T-cell (primary cell): ENCODE data around the gene SPACA5. TPM values are rescaled to one million over a fixed set of nuclear protein-coding genes. Genes with fewer than 3 reads are reported as not detected.

ENCODE experiments used
- ATAC-seq, 4 experiments: fragments of 200-7000 bp in 3 of 4; fragments of 150-1000 bp in 1 of 4; cut with Tn5 transposase; replicated peaks in 1 of 4; 1 replicate in 3 of 4; 2 replicates in 1 of 4; pipeline ENCODE4 v1.10.0; 2021; ENCODE audit warnings: moderate library complexity in 3 of 4, mild to moderate bottlenecking in 2 of 4, moderate number of reproducible peaks in 1 of 4
- CTCF ChIA-PET, 2 donors: fragments of 300-600 bp; sonication (Branson Sonifier 250); formaldehyde crosslinking; loops; one replicate each; lab custom pipeline; 2022; ENCODE audit warnings: antibody characterized with exemption in 2 of 2; lab: Charles Lee
- POLR2A ChIA-PET, 2 donors: fragments of 300-600 bp; sonication (Branson Sonifier 250); formaldehyde crosslinking; loops; one replicate each; lab custom pipeline; 2022; ENCODE audit warnings: antibody characterized with exemption in 2 of 2; lab: Charles Lee
- DNase-seq, 35 experiments: peaks; one replicate each; pipeline versions ENCODE4 v3.0.0 to v3.0.0-alpha.2; 2013 to 2023
- H3K27ac ChIP-seq: one replicate; pipeline ENCODE4 v1.5.1; 2013; ENCODE audit warnings: low read length
- H3K27me3 ChIP-seq, 2 experiments: replicated peaks in 1 of 2; 1 replicate in 1 of 2; 2 replicates in 1 of 2; pipeline versions ENCODE4 v1.6.1 to v1.7.0; 2013; ENCODE audit warnings: low read length in 1 of 2, mixed read lengths in 1 of 2; ENCODE audit not compliant: control insufficient read depth in 2 of 2, insufficient read depth in 2 of 2; ENCODE audit errors: extremely low read depth in 1 of 2
- H3K36me3 ChIP-seq, 2 donors: 1 replicate in 1 of 2; 2 replicates in 1 of 2; pipeline versions ENCODE4 v1.6.1 to v1.7.0; 2013; ENCODE audit warnings: low read length in 1 of 2; ENCODE audit not compliant: control insufficient read depth in 2 of 2, insufficient read depth in 1 of 2; ENCODE audit errors: extremely low read depth in 1 of 2
- H3K4me1 ChIP-seq, 2 experiments: 1 replicate in 1 of 2; 2 replicates in 1 of 2; pipeline versions ENCODE4 v1.6.1 to v1.7.0; 2013; ENCODE audit warnings: low read length in 2 of 2, mixed read lengths in 1 of 2; ENCODE audit not compliant: insufficient read depth in 2 of 2, control insufficient read depth in 1 of 2; ENCODE audit errors: extremely low read depth in 1 of 2
- H3K4me3 ChIP-seq, 2 donors: 1 replicate in 1 of 2; 2 replicates in 1 of 2; pipeline versions ENCODE4 v1.5.1 to v1.7.0; 2013; ENCODE audit warnings: mild to moderate bottlenecking in 2 of 2, low read length in 1 of 2, moderate library complexity in 1 of 2; ENCODE audit not compliant: control insufficient read depth in 1 of 2; ENCODE audit errors: extremely low read depth in 1 of 2
- H3K9me3 ChIP-seq: 2 replicates; pipeline ENCODE4 v1.7.0; 2013
- H3K27ac Mint-ChIP-seq, 2 donors: one replicate each; pipeline ENCODE4 v1.8.0; 2020 to 2021; ENCODE audit warnings: mild to moderate bottlenecking in 2 of 2, mixed read lengths in 2 of 2
- H3K27me3 Mint-ChIP-seq, 2 donors: one replicate each; pipeline ENCODE4 v1.8.0; 2021 to 2022; ENCODE audit warnings: mixed read lengths in 2 of 2
- H3K36me3 Mint-ChIP-seq: one replicate; pipeline ENCODE4 v1.8.0; 2021; ENCODE audit warnings: mixed read lengths
- H3K4me1 Mint-ChIP-seq, 3 donors: one replicate each; pipeline ENCODE4 v1.8.0; 2020 to 2022; ENCODE audit warnings: mixed read lengths in 3 of 3, mild to moderate bottlenecking in 1 of 3
- H3K4me3 Mint-ChIP-seq, 3 donors: one replicate each; pipeline ENCODE4 v1.8.0; 2020 to 2022; ENCODE audit warnings: mild to moderate bottlenecking in 3 of 3, mixed read lengths in 3 of 3, moderate library complexity in 3 of 3
- H3K9me3 Mint-ChIP-seq, 3 donors: one replicate each; pipeline ENCODE4 v1.8.0; 2020 to 2022; ENCODE audit warnings: mixed read lengths in 3 of 3
- WGBS: methylation state at CpG from one replicate; pipeline ENCODE4 v1.1.5; 2013; ENCODE audit warnings: missing lambda C conversion rate; ENCODE audit not compliant: insufficient coverage; 5-methylcytosine and 5-hydroxymethylcytosine counted together
- total RNA-seq, 35 experiments: library from RNA in 6 of 35; stranded (reverse) in 6 of 35; fragments of 120-200 nt in 1 of 35; gene quantifications; one replicate each; pipeline versions ENCODE4 v1.2.1 to v1.2.4 and lab custom pipeline; 2013 to 2026

Gene SPACA5
- total RNA-seq, 5 donors from 2014 or later (not counting 1 experiment from before 2014, with no cell fraction given) = not detected

DNA sequence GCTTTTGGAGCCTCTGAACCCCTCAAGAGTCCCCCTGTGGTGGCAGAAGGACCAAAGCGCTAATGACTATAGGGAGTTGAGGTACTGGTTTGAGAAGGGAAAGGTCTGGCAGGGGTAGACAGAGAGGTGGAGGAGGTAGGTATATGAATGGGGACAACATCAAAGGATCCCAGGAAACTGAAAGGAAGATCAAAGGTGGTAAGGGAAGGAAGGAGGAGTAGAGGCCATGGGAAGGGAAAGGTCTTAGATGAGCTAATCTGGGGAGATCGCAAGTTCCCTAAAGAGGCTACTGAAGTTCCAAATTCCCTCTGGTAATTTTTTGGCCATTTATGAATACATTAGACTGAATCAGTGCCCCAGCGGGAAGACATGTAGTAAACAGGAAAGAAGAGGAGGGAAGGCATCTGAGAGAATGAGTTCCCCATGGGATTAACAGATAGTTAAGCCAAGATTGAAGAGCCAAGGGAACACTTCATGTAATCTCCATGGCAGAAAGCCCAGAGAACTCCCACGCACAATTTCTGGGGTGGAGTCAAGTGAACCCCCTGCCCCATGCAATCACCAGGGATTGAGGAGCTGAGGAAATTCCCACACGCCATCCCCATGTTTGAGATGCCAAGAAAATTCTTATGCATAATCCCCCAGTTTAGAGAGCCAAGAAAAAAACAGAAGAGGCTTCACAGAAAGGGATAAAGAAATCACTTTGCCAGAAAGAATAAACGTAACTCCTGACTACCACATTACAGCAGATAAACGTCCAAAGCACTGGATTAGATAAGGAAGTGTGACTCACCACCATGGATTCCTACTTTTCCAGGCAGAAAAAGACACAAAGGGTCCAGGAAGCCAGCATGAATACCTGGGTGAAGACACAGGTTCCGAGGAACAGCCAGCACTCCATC is 38.9 kb downstream of the SPACA5 start:
- Mint-ChIP-seq H3K36me3 (peaks cover 11% of the 10 kb centered on the region), H3K9me3 (no peaks in the 10 kb centered on the region), H3K27ac (no peak overlapping the region), H3K4me1 (no peaks in the 10 kb centered on the region), H3K27me3 (peaks cover 0 to 22% of the 10 kb centered on the region in 2 donors), H3K4me3 (peak overlapping the region in 1 of 3 donors; percentile 6)
- Histone ChIP-seq H3K9me3 (no peaks in the 10 kb centered on the region), H3K36me3 (no peaks in the 10 kb centered on the region), H3K4me1 (no peaks in the 10 kb centered on the region), H3K27me3 (no peaks in the 10 kb centered on the region), H3K4me3 (no peak overlapping the region), H3K27ac (no peak overlapping the region)
- ATAC-seq (no peak), DNase-seq (no peak)
- ChIA-PET CTCF (no interaction called here), POLR2A (no interaction called here)
- 100% methylated on average over 1 of the region's 8 CpGs for WGBS

DNA sequence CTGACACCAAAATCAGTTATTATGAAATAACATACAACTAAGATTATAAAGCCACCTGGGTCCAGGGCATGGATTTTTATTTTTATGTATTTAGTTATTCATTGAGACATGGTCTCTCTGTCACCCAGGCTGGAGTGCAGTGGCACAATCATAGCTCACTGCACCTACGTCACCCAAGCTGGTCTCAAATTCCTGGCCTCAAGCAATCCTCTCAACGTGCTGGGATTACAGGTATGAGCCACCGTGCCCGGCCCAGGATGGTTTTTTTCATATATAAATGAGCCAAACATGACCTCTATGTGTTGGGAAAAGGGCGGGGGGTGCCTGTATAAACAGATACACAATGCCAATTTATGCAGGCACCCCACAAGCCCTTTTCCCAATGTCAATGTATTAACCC is 40.1 kb downstream of the SPACA5 start:
- H3K36me3 ChIP-seq = no peaks in the 10 kb centered on the region
- no peaks in the 10 kb centered on the region for H3K4me1 ChIP-seq
- no CpG with 5 or more reads among the region's 5 CpGs for WGBS
- ATAC-seq (no peak), DNase-seq (no peak)
- POLR2A ChIA-PET = no interaction called here
- H3K9me3 ChIP-seq = no peaks in the 10 kb centered on the region
- Mint-ChIP-seq H3K27me3 (peaks cover 0 to 22% of the 10 kb centered on the region in 2 donors), H3K4me1 (no peaks in the 10 kb centered on the region), H3K27ac (no peak overlapping the region), H3K4me3 (no peak overlapping the region), H3K36me3 (peaks cover 11% of the 10 kb centered on the region), H3K9me3 (no peaks in the 10 kb centered on the region)
- no peak overlapping the region for H3K27ac ChIP-seq
- H3K4me3 ChIP-seq = no peak overlapping the region
- CTCF ChIA-PET = no interaction called here
- H3K27me3 ChIP-seq = no peaks in the 10 kb centered on the region

DNA sequence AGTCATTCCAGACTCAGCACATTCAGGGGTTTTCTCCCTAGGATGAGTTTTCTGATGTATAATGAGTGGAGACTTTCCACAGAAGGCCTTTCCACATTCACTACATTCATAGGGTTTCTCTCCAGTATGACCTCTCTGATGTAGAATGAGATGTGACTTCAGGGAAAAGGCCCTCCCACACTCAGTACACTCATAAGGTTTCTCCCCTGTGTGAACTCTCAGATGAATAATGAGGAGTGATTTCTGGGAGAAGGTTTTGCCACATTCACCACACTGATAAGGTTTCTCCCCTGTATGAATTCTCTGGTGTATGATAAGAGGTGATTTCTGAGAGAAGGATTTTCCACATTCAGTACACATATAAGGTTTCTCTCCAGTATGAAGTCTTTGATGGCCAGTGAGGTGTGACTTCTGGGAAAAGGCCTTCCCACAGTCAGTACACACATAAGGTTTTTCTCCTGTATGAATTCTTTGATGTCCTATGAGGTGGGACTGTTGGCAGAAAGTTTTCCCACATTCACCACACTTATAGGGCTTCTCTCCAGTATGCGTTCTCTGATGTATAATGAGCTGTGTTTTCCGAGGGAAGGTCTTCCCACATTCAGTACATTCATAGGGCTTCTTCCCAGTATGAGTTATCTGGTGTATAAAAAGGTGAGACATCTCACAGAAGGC is 52.0 kb downstream of the SPACA5 start:
- WGBS = no CpG with 5 or more reads among the region's 2 CpGs
- Histone ChIP-seq H3K27me3 (no peaks in the 10 kb centered on the region), H3K36me3 (peaks cover 0 to 5% of the 10 kb centered on the region in 2 donors), H3K9me3 (peaks cover 8% of the 10 kb centered on the region), H3K4me3 (no peak overlapping the region), H3K27ac (no peak overlapping the region), H3K4me1 (no peaks in the 10 kb centered on the region)
- DNase-seq (no peak), ATAC-seq (no peak)
- peaks cover 8 to 12% (median 11%) of the 10 kb centered on the region in 3 donors for H3K9me3 Mint-ChIP-seq
- H3K27me3 Mint-ChIP-seq = peaks cover 0 to 8% of the 10 kb centered on the region in 2 donors
- peaks cover 44% of the 10 kb centered on the region for H3K36me3 Mint-ChIP-seq
- H3K4me3 Mint-ChIP-seq = no peak overlapping the region
- POLR2A ChIA-PET = no interaction called here
- CTCF ChIA-PET = no interaction called here
- H3K27ac Mint-ChIP-seq = no peak overlapping the region
- no peaks in the 10 kb centered on the region for H3K4me1 Mint-ChIP-seq

DNA sequence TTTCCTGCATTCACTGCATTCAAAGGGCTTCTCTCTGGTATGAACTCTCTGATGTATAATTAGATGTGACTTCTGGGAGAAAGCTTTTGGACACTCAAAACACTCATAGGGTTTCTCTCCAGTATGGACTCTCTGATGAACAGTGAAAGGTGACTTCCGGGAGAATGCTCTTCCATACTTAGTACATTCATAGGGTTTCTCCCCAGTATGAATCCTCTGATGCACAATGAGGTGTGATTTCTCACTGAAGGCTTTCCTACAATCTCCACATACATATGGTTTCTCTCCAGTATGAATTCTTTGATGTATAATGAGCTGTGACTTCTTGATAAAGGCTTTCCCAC is 52.5 kb downstream of the SPACA5 start:
- Mint-ChIP-seq H3K27ac (no peak overlapping the region), H3K4me3 (no peak overlapping the region), H3K4me1 (no peaks in the 10 kb centered on the region), H3K9me3 (peaks cover 8 to 12% (median 11%) of the 10 kb centered on the region in 3 donors), H3K27me3 (peaks cover 0 to 8% of the 10 kb centered on the region in 2 donors), H3K36me3 (peaks cover 44% of the 10 kb centered on the region)
- H3K4me3 ChIP-seq = no peak overlapping the region
- no peak for DNase-seq
- ChIA-PET POLR2A (no interaction called here), CTCF (no interaction called here)
- no peak for ATAC-seq
- H3K27ac ChIP-seq = no peak overlapping the region
- WGBS = no CpG with 5 or more reads among the region's 1 CpG
- H3K27me3 ChIP-seq = no peaks in the 10 kb centered on the region
- H3K9me3 ChIP-seq = peaks cover 8% of the 10 kb centered on the region
- H3K36me3 ChIP-seq = peaks cover 0 to 5% of the 10 kb centered on the region in 2 donors
- no peaks in the 10 kb centered on the region for H3K4me1 ChIP-seq

Other genes starting within 250 kb of the SPACA5 start
- gene ZNF81, start 170.1 kb upstream of the SPACA5 start, total RNA-seq = 10 to 100 TPM in 4 of 5 donors, 1 to 10 TPM in 1; 8.7 to 14.3 (median 11.5) TPM
- 10 to 100 TPM in 3 of 5 donors, 1 to 10 TPM in 2; 7.7 to 13.0 (median 11.4) TPM for gene ZNF182, start 3.0 kb upstream of the SPACA5 start, total RNA-seq
- 1 to 10 TPM; 2.1 to 3.3 (median 2.7) TPM for gene ZNF630, start 64.7 kb downstream of the SPACA5 start, total RNA-seq
- gene SPACA5B, start 123.6 kb downstream of the SPACA5 start, total RNA-seq = not detected
- gene SSX5, start 189.8 kb downstream of the SPACA5 start, total RNA-seq = not detected
- gene SSX1, start 248.4 kb downstream of the SPACA5 start, total RNA-seq = under 1 TPM in 3 of 5 donors, not detected in 2; 0.26 to 0.32 (median 0.29) TPM